SJSA1 (cell line): Measurements from ENCODE around the gene SLC39A2. TPM values are rescaled to one million over a fixed set of nuclear protein-coding genes. Genes with fewer than 3 reads are reported as not detected.
"Not testable (repeated sequence)": the region's sequence is repeated elsewhere in the genome, so short reads cannot be mapped to it uniquely, and the experiment has no call there.

Experiments used
- DNase-seq, 2 experiments: peaks; one replicate each; pipeline ENCODE4 v3.0.0-alpha.2; 2015 to 2020; ENCODE audit warnings: low spot score in 2 of 2, low read depth in 1 of 2
- H3K27ac ChIP-seq: fragments of 250-450 bp; sonication (Bioruptor Pico); 2 replicates; pipeline ENCODE4 v1.5.1; 2020; ENCODE audit warnings: mild to moderate bottlenecking, moderate library complexity
- H3K27me3 ChIP-seq: fragments of 250-450 bp; sonication (Bioruptor Pico); replicated peaks from 2 replicates; pipeline ENCODE4 v1.5.1; 2020; ENCODE audit warnings: mild to moderate bottlenecking, moderate library complexity
- H3K36me3 ChIP-seq: fragments of 250-450 bp; sonication (Bioruptor Pico); 2 replicates; pipeline ENCODE4 v1.5.1; 2020; ENCODE audit warnings: mild to moderate bottlenecking
- H3K4me1 ChIP-seq: fragments of 250-450 bp; sonication (Bioruptor Pico); replicated peaks from 2 replicates; pipeline ENCODE4 v1.6.1; 2021; ENCODE audit warnings: mild to moderate bottlenecking
- H3K4me3 ChIP-seq: fragments of 250-450 bp; sonication (Bioruptor Pico); 2 replicates; pipeline ENCODE4 v1.5.1; 2020; ENCODE audit warnings: mild to moderate bottlenecking
- H3K9me3 ChIP-seq: fragments of 250-450 bp; sonication (Bioruptor Pico); replicated peaks from 2 replicates; pipeline ENCODE4 v1.5.1; 2020; ENCODE audit warnings: mild to moderate bottlenecking
- total RNA-seq: library from RNA; depleted of rRNA; stranded (reverse); fragments of >200 nt; shearing (Covaris generic); gene quantifications from 2 replicates; pipeline ENCODE4 v1.2.3, GENCODE V29; 2014

Gene SLC39A2
- total RNA-seq, 1 experiment from 2014 or later: not detected

- Histone ChIP-seq H3K4me1 (peaks cover 13% of the 10 kb centered on the region), H3K27ac (no peak overlapping the region), H3K36me3 (no peaks in the 10 kb centered on the region), H3K4me3 (no peak overlapping the region), H3K27me3 (no peaks in the 10 kb centered on the region), H3K9me3 (no peaks in the 10 kb centered on the region)
- DNase-seq: no peak
Observed at GRCh38 chr14:20982646-20983369, 16.3 kb upstream of the SLC39A2 start.

GRCh38 chr14:20985650-20986049, 13.4 kb upstream of the SLC39A2 start:
- not testable (repeated sequence) for H3K4me3 ChIP-seq, DNase-seq, H3K9me3 ChIP-seq, H3K36me3 ChIP-seq, H3K27ac ChIP-seq, H3K27me3 ChIP-seq
- peaks cover 22% of the 10 kb centered on the region for H3K4me1 ChIP-seq

DNA sequence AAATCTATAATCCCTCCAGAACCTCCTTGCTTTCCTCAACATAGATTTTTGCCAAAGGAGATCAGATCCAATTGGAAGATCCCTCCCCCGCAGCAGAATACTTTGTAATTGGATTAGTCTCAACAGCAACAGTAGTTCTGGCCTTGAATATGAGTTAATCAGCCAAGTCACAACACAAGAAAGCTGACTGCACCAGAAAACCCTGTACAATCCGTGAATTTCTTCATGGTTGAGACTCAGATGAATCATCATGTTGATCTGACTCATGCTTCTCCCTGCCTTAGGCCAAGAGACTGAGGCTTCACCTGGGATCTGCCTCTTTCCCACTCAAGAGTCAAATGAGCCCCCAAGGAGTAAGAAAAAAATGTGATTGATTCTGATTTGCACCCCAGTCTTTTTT, 12.3 kb upstream of the SLC39A2 start:
- peak; percentile 45 to 62 for DNase-seq
- no peaks in the 10 kb centered on the region for H3K27me3 ChIP-seq
- H3K27ac ChIP-seq: peak overlapping the region; percentile 26; the same call in 1 of the 2 replicates
- peaks cover 28% of the 10 kb centered on the region for H3K4me1 ChIP-seq
- H3K36me3 ChIP-seq: peaks cover 8% of the 10 kb centered on the region
- no peak overlapping the region for H3K4me3 ChIP-seq
- H3K9me3 ChIP-seq: no peaks in the 10 kb centered on the region

DNA sequence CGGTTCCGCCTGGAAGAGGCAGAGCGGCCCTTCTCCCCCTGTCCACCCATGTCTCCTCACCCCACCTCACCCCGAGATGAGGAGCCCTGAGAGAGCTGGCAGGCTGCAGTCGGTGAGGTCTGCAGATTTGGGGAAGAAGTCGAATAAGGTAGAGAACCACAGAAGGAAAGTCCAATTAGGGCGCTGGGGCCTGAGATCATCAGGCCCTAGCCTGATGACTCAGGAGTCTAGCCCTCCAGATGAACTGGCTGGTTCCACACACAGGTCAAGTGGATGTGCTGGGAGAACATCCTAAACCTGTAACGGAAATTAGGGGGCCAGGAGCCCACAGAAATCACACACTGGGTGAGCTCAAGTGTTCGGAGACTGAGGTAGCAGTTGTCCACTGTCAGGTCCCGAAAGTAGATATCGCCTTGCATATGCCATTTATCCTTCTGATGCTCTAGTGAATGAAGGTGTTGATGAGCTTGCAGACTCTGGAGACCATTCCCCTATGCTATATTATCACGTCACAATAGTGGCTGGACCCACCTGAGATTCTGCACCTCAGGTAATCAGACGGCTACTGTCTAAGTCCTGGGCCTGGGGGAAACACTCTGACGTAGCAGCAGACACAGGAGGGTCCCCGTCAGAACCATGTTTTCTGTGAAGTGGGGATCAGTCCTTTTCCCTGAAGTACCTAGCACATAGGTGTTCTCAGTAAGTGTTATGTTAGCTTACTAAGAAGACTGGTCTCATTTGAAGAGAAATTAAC, 10.2 kb upstream of the SLC39A2 start:
- H3K27ac ChIP-seq: peak overlapping the region; percentile 86
- H3K27me3 ChIP-seq: no peaks in the 10 kb centered on the region
- no peaks in the 10 kb centered on the region for H3K9me3 ChIP-seq
- H3K4me1 ChIP-seq: peaks cover 28% of the 10 kb centered on the region
- peaks cover 27% of the 10 kb centered on the region for H3K36me3 ChIP-seq
- DNase-seq: no peak
- H3K4me3 ChIP-seq: peak overlapping the region; percentile 68

- Histone ChIP-seq H3K36me3 (peaks cover 31% of the 10 kb centered on the region), H3K4me1 (peaks cover 28% of the 10 kb centered on the region), H3K9me3 (no peaks in the 10 kb centered on the region), H3K27ac (peak overlapping the region; percentile 86), H3K27me3 (no peaks in the 10 kb centered on the region), H3K4me3 (peak overlapping the region; percentile 68)
- DNase-seq: no peak
Observed at GRCh38 chr14:20989471-20989786, 9.7 kb upstream of the SLC39A2 start.

- peak within 1 kb of the TSS; percentile 86 for H3K27ac ChIP-seq
Observed at GRCh38 chr14:20989787-20990600, 9.1 kb upstream of the SLC39A2 start, which contains the start of gene METTL17. TSS of gene METTL17 (plus strand) at chr14:20989980. CDS start at chr14:20990003, 23 bp downstream.

DNA sequence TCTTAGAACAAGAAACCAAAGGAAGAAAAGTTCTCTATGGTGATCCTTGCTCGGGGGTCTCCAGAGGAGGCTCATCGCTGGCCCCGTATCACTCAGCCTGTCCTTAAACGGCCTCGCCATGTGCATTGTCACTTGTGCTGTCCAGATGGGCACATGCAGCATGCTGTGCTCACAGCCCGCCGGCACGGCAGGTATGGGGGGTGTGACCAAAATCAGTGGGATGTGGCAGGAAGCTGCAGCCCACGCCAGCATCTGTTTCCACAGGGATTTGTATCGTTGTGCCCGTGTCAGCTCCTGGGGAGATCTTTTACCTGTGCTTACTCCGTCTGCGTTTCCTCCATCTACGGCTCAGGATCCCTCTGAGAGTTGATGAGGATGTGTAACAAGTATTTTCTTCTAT, 2.6 kb upstream of the SLC39A2 start:
- H3K9me3 ChIP-seq: no peaks in the 10 kb centered on the region
- H3K27me3 ChIP-seq: no peaks in the 10 kb centered on the region
- H3K27ac ChIP-seq: no peak overlapping the region
- H3K36me3 ChIP-seq: peaks cover 49% of the 10 kb centered on the region
- no peak for DNase-seq
- H3K4me1 ChIP-seq: no peaks in the 10 kb centered on the region
- no peak overlapping the region for H3K4me3 ChIP-seq

More at GRCh38 chr14:20989787-20990600, 9.1 kb upstream of the SLC39A2 start, which contains the start of gene METTL17:
- Histone ChIP-seq H3K4me1 (peaks cover 28% of the 10 kb centered on the region), H3K4me3 (peak within 1 kb of the TSS; percentile 68), H3K27me3 (no peaks in the 10 kb centered on the region), H3K9me3 (no peaks in the 10 kb centered on the region), H3K36me3 (peaks cover 36% of the 10 kb centered on the region)
- DNase-seq: peak; percentile 91 to 94

GRCh38 chr14:20997115-20997514, 2.0 kb upstream of the SLC39A2 start:
- Histone ChIP-seq H3K4me3 (no peak overlapping the region), H3K9me3 (no peaks in the 10 kb centered on the region), H3K27ac (no peak overlapping the region), H3K4me1 (no peaks in the 10 kb centered on the region), H3K27me3 (no peaks in the 10 kb centered on the region), H3K36me3 (peaks cover 43% of the 10 kb centered on the region)
- DNase-seq: no peak

DNA sequence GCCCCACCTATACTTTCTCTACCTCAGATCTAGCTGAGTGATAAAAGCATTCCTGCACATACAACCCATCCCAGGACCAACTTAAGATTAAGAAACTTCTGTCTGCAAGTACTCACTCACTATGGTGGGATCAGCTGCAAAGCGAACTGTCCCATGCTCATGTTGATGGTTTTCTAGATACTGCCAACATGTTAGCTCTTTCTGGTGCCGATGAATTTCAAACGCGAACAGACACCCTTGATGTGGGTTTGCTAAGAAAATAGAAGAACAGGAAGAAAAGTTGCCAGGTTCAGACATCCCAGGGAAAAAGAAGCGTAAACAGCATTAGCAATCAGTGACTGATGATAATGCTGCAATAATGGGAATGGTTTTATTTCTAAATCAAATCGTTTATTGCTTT, 1.5 kb upstream of the SLC39A2 start:
- H3K36me3 ChIP-seq: peaks cover 39% of the 10 kb centered on the region
- no peaks in the 10 kb centered on the region for H3K9me3 ChIP-seq
- no peaks in the 10 kb centered on the region for H3K27me3 ChIP-seq
- H3K27ac ChIP-seq: no peak overlapping the region
- no peak overlapping the region for H3K4me3 ChIP-seq
- H3K4me1 ChIP-seq: no peaks in the 10 kb centered on the region
- no peak for DNase-seq

GRCh38 chr14:20998139-20998538, 954 bp upstream of the SLC39A2 start:
- H3K9me3 ChIP-seq: no peaks in the 10 kb centered on the region
- no peaks in the 10 kb centered on the region for H3K27me3 ChIP-seq
- no peak overlapping the region for H3K4me3 ChIP-seq
- no peak overlapping the region for H3K27ac ChIP-seq
- H3K4me1 ChIP-seq: no peaks in the 10 kb centered on the region
- H3K36me3 ChIP-seq: peaks cover 33% of the 10 kb centered on the region
- DNase-seq: no peak

DNA sequence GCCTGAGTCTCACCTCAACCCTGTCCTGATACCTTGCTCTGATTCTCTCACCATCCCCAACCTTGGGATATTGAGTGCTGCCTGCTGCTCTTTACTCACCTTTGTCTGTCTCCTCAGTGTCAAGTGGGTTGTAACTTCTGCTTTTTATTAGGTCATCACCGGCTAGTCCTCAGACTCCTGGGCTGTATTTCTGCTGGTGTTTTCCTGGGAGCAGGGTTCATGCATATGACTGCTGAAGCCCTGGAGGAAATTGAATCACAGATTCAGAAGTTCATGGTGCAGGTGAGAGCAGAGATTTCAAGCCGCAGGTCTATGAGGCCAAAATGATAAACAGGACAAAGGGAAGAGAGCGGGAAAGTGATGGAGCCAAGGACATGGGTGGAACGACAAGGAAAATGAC, 498 bp downstream of the SLC39A2 start:
- Histone ChIP-seq H3K9me3 (no peaks in the 10 kb centered on the region), H3K4me1 (no peaks in the 10 kb centered on the region), H3K27ac (no peak overlapping the region), H3K27me3 (no peaks in the 10 kb centered on the region), H3K4me3 (no peak overlapping the region), H3K36me3 (peaks cover 22% of the 10 kb centered on the region)
- no peak for DNase-seq

GRCh38 chr14:21001218-21001617, 2.1 kb downstream of the SLC39A2 start:
- Histone ChIP-seq H3K36me3 (peaks cover 6% of the 10 kb centered on the region), H3K27ac (no peak overlapping the region), H3K4me1 (no peaks in the 10 kb centered on the region), H3K27me3 (no peaks in the 10 kb centered on the region), H3K9me3 (no peaks in the 10 kb centered on the region), H3K4me3 (no peak overlapping the region)
- no peak for DNase-seq

GRCh38 chr14:21003788-21004346, 4.8 kb downstream of the SLC39A2 start:
- H3K9me3 ChIP-seq: no peaks in the 10 kb centered on the region
- H3K4me1 ChIP-seq: no peaks in the 10 kb centered on the region

More at GRCh38 chr14:21003788-21004346, 4.8 kb downstream of the SLC39A2 start:
- no peak for DNase-seq
- Histone ChIP-seq H3K27me3 (no peaks in the 10 kb centered on the region), H3K4me3 (no peak overlapping the region), H3K36me3 (no peaks in the 10 kb centered on the region), H3K27ac (no peak overlapping the region)
